CD4-positive, alpha-beta memory T cell (primary cell): ENCODE results near the gene SRRM2. TPM values are rescaled to one million over a fixed set of nuclear protein-coding genes. Genes with fewer than 3 reads are reported as not detected.

Experiments
- CTCF ChIA-PET: fragments of 350-600 bp; sonication (Branson Sonifier 250); formaldehyde crosslinking; loops from one replicate; lab custom pipeline; 2021; ENCODE audit warnings: inconsistent platforms; ENCODE audit not compliant: partially characterized antibody; lab: Charles Lee
- POLR2A ChIA-PET: fragments of 350-600 bp; sonication (Branson Sonifier 250); formaldehyde crosslinking; loops from one replicate; lab custom pipeline; 2021; ENCODE audit not compliant: partially characterized antibody; lab: Charles Lee
- DNase-seq, 5 donors: peaks; one replicate each; pipeline versions ENCODE4 v3.0.0 to v3.0.0-alpha.2; 2020 to 2022; ENCODE audit warnings: mixed read lengths in 1 of 5
- H3K27ac ChIP-seq: one replicate; pipeline ENCODE4 v1.7.0; 2013; ENCODE audit warnings: low read depth, low read length
- H3K27me3 ChIP-seq: 2 replicates; pipeline ENCODE4 v1.7.0; 2013; ENCODE audit warnings: mild to moderate bottlenecking, low read length, moderate library complexity; ENCODE audit not compliant: insufficient read depth
- H3K36me3 ChIP-seq: 2 replicates; pipeline ENCODE4 v1.7.0; 2013; ENCODE audit warnings: mild to moderate bottlenecking, low read length, moderate library complexity; ENCODE audit not compliant: insufficient read depth
- H3K4me1 ChIP-seq: 2 replicates; pipeline ENCODE4 v1.7.0; 2013; ENCODE audit warnings: mild to moderate bottlenecking, low read length, moderate library complexity; ENCODE audit not compliant: insufficient read depth
- H3K4me3 ChIP-seq, 2 donors: one replicate each; pipeline ENCODE4 v1.7.0; 2013; ENCODE audit warnings: low read length in 2 of 2, mild to moderate bottlenecking in 1 of 2
- H3K9me3 ChIP-seq, 2 donors: one replicate each; pipeline ENCODE4 v1.7.0; 2013; ENCODE audit warnings: low read length in 2 of 2, control low read depth in 1 of 2; ENCODE audit not compliant: control insufficient read depth in 1 of 2
- H3K27ac Mint-ChIP-seq, 7 donors: one replicate each; pipeline ENCODE4 v1.8.0; 2020 to 2021; ENCODE audit warnings: mixed read lengths in 7 of 7, mild to moderate bottlenecking in 6 of 7, inconsistent platforms in 3 of 7, moderate library complexity in 3 of 7
- H3K27me3 Mint-ChIP-seq, 2 donors: one replicate each; pipeline ENCODE4 v1.8.0; 2020 to 2021; ENCODE audit warnings: mixed read lengths in 2 of 2
- H3K36me3 Mint-ChIP-seq, 2 donors: one replicate each; pipeline ENCODE4 v1.8.0; 2020 to 2021; ENCODE audit warnings: mixed read lengths in 2 of 2, inconsistent platforms in 1 of 2, mild to moderate bottlenecking in 1 of 2
- H3K4me1 Mint-ChIP-seq, 4 donors: one replicate each; pipeline ENCODE4 v1.8.0; 2020 to 2021; ENCODE audit warnings: mixed read lengths in 4 of 4, mild to moderate bottlenecking in 1 of 4
- H3K4me3 Mint-ChIP-seq, 8 donors: one replicate each; pipeline ENCODE4 v1.8.0; 2020 to 2021; ENCODE audit warnings: mixed read lengths in 8 of 8, mild to moderate bottlenecking in 7 of 8, moderate library complexity in 6 of 8, inconsistent platforms in 3 of 8
- H3K9me3 Mint-ChIP-seq, 8 donors: one replicate each; pipeline ENCODE4 v1.8.0; 2020 to 2021; ENCODE audit warnings: mixed read lengths in 8 of 8, mild to moderate bottlenecking in 5 of 8, inconsistent platforms in 3 of 8, moderate library complexity in 1 of 8
- intact Hi-C: fragments of 100-400 bp; cut with micrococcal nuclease; formaldehyde crosslinking; loops from one replicate; pipeline ENCODE4 v1.15.1; 2023
- polyA plus RNA-seq, 2 donors: library from polyadenylated mRNA; unstranded; fragments of 300-500 nt; fragmentation: Illumina TruSeq; gene quantifications; one replicate each; pipeline ENCODE4 v1.2.3, GENCODE V29; 2021
- total RNA-seq, 2 experiments: library from RNA; stranded (reverse); gene quantifications; one replicate each; pipeline ENCODE4 v1.2.3, GENCODE V29; 2021

Gene SRRM2
- total and polyA plus RNA-seq, 4 experiments from 2014 or later: 11.8 to 1,137 (median 625) TPM

DNA sequence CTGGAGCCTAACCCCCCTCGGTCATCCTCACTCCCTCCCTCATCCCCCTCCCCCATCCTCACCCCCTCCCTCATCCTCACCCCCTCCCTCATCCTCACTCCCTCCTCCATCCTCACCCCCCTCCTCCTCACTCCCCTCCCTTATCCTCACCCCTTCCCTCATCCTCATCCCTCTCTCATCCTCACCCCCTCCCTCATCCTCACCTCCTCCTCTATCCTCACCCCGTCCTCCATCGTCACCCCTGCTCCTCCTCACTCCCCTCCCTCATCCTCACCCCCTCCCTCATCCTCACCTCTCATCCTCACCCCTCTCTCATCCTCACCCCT is 34.4 kb downstream of the SRRM2 start:
- no peaks in the 10 kb centered on the region for H3K9me3 ChIP-seq
- Mint-ChIP-seq H3K4me3 (no peak overlapping the region), H3K27me3 (peaks cover 13 to 18% of the 10 kb centered on the region in 2 donors), H3K9me3 (no peaks in the 10 kb centered on the region), H3K4me1 (peaks cover 1 to 8% (median 5%) of the 10 kb centered on the region in 4 donors), H3K36me3 (no peaks in the 10 kb centered on the region), H3K27ac (no peak overlapping the region)
- H3K36me3 ChIP-seq: no peaks in the 10 kb centered on the region
- no peak overlapping the region for H3K27ac ChIP-seq
- no peaks in the 10 kb centered on the region for H3K27me3 ChIP-seq
- H3K4me1 ChIP-seq: peaks cover 16% of the 10 kb centered on the region
- intact Hi-C loops: no loop called here
- H3K4me3 ChIP-seq: no peak overlapping the region
- CTCF ChIA-PET: no interaction called here
- POLR2A ChIA-PET: interaction anchor here (3.2 kb wide), 1 partner anchor 9 kb away, joined by 14 read pairs; the partner anchor contains the start of gene ELOB
- no peak for DNase-seq

DNA sequence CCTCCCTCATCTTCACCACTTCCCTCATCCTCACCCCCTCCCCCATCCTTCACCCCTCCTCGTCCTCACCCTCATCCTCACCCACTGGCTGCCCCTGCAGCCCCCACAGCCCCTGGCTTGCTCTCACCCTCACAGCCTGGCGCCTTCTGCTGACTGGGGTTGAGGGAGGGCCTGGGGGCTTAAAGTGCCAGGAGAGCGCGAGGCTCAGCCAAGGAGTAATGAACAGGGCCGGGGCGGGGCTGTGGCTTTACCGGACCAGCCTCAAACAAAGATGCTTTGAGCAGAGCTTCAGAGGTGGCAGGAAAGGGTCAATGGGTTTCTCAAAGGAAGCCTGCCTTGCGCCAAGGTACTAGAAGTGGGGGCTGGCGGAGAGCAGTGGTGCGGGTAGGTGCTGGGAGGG is 35.0 kb downstream of the SRRM2 start, which contains the start of gene PRSS33:
Gene PRSS33, minus strand, starts transcription at position 155 of the 400 bp plus-strand sequence. CDS start 1,013 bp downstream, outside the sequence.
- peaks cover 16% of the 10 kb centered on the region for H3K4me1 ChIP-seq
- H3K27ac ChIP-seq: no peak within 1 kb of the TSS
- Mint-ChIP-seq H3K4me1 (peaks cover 1 to 8% (median 5%) of the 10 kb centered on the region in 4 donors), H3K9me3 (no peaks in the 10 kb centered on the region), H3K4me3 (peak within 1 kb of the TSS in 4 of 8 donors; percentile 21 to 54 (median 26)), H3K27ac (no peak within 1 kb of the TSS), H3K27me3 (peaks cover 15 to 22% of the 10 kb centered on the region in 2 donors), H3K36me3 (no peaks in the 10 kb centered on the region)
- H3K36me3 ChIP-seq: no peaks in the 10 kb centered on the region
- POLR2A ChIA-PET: interaction anchor here (1.2 to 3.2 kb wide), 2 partner anchors 10 to 34 kb away, joined by 4 to 14 read pairs; partner anchors contain the start of gene ELOB
- no peak within 1 kb of the TSS for H3K4me3 ChIP-seq
- H3K9me3 ChIP-seq: no peaks in the 10 kb centered on the region
- CTCF ChIA-PET: no interaction called here
- no peaks in the 10 kb centered on the region for H3K27me3 ChIP-seq
- no peak for DNase-seq
- intact Hi-C loops: no loop called here

DNA sequence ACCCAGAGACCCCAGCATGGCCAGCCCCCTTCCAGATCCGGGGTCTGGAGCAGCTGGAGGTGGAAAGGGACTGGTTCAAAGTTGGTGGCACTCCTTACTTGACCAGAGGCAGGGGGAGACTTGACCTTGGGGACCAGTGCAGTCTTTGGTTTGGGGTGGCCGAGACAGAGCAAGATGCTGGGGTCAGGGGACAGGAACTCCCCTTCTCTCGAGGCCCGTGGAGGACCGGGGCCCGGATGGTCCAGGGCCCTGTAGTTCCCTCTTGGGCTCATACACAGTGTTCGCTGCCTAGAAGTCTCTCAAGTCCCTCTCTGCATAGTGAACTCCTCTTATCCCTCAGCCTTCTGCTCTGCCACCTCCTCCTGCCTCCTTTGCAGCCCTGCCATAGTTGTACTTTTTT is 35.5 kb downstream of the SRRM2 start:
- DNase-seq: no peak
- intact Hi-C loops: no loop called here
- Histone ChIP-seq H3K36me3 (no peaks in the 10 kb centered on the region), H3K9me3 (no peaks in the 10 kb centered on the region), H3K27ac (no peak overlapping the region), H3K27me3 (no peaks in the 10 kb centered on the region), H3K4me3 (no peak overlapping the region), H3K4me1 (peaks cover 16% of the 10 kb centered on the region)
- Mint-ChIP-seq H3K27ac (no peak overlapping the region), H3K27me3 (peaks cover 16 to 23% of the 10 kb centered on the region in 2 donors), H3K4me3 (no peak overlapping the region), H3K36me3 (no peaks in the 10 kb centered on the region), H3K9me3 (no peaks in the 10 kb centered on the region), H3K4me1 (peaks cover 1 to 8% (median 5%) of the 10 kb centered on the region in 4 donors)
- ChIA-PET CTCF (no interaction called here), POLR2A (interaction anchor here (1.2 to 3.2 kb wide), 2 partner anchors 11 to 35 kb away, joined by 4 to 14 read pairs; partner anchors contain the start of gene ELOB)

DNA sequence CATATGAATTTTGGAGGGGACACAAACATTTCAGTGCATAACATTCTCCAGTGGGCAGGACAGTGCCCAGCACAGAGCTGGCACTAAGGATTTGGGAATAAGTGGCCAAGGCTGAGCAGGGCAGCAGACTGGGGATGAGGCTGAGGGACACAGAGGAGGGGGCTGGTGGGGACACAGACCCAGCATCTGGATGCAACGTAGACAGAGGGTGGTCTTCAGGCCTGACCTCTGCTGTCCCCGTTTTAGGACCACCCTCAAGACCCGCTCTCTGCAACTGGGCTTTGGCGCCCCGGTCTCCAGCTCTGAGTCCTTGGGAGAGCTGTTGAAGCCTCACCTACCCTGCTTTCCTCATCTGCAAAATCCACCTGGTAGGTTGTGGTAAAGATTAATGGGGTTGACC is 38.2 kb downstream of the SRRM2 start:
- Histone ChIP-seq H3K9me3 (no peaks in the 10 kb centered on the region), H3K27ac (no peak overlapping the region), H3K27me3 (peaks cover 4% of the 10 kb centered on the region), H3K4me1 (peaks cover 7% of the 10 kb centered on the region), H3K36me3 (no peaks in the 10 kb centered on the region), H3K4me3 (no peak overlapping the region)
- Mint-ChIP-seq H3K36me3 (no peaks in the 10 kb centered on the region), H3K27me3 (peaks cover 21 to 32% of the 10 kb centered on the region in 2 donors), H3K27ac (no peak overlapping the region), H3K4me3 (no peak overlapping the region), H3K4me1 (peaks cover 0 to 4% (median 0%) of the 10 kb centered on the region in 4 donors), H3K9me3 (no peaks in the 10 kb centered on the region)
- ChIA-PET POLR2A (no interaction called here), CTCF (interaction anchor here (1.0 kb wide), 1 partner anchor 172 kb away, joined by 3 read pairs; no protein-coding TSS in a partner anchor)
- peak in 1 of 5 donors; percentile 19 for DNase-seq
- intact Hi-C loops: no loop called here

DNA sequence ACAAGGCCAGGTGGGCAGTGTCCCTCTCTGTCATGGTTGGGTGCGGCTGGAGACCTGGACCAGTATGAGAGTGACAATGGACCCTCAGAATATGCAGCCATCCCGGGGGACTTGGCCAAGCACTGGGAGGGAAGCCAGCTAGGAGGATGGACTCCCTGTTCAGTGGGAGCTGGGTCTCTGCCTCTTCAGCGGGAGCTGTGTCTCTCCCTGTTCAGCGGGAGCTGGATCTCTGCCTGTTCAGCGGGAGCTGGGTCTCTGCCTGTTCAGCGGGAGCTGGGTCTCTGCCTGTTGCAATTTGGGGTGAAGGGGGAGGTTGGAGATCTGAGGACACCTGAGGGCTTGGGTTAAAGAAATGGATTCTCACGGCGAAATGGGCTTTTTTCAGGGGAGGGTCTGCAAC is 38.7 kb downstream of the SRRM2 start:
- H3K27me3 ChIP-seq: peaks cover 4% of the 10 kb centered on the region
- H3K4me3 ChIP-seq: no peak overlapping the region
- Mint-ChIP-seq H3K4me1 (peaks cover 0 to under 1% (median 0%) of the 10 kb centered on the region in 4 donors), H3K27ac (no peak overlapping the region), H3K36me3 (no peaks in the 10 kb centered on the region), H3K4me3 (no peak overlapping the region), H3K27me3 (peaks cover 18 to 35% of the 10 kb centered on the region in 2 donors), H3K9me3 (no peaks in the 10 kb centered on the region)
- H3K36me3 ChIP-seq: no peaks in the 10 kb centered on the region
- H3K4me1 ChIP-seq: peaks cover 2% of the 10 kb centered on the region
- H3K9me3 ChIP-seq: no peaks in the 10 kb centered on the region
- ChIA-PET CTCF (interaction anchor here (1.0 kb wide), 1 partner anchor 171 kb away, joined by 3 read pairs; no protein-coding TSS in a partner anchor), POLR2A (interaction anchor here (1.0 kb wide), 1 partner anchor 13 kb away, joined by 3 read pairs; no protein-coding TSS in a partner anchor)
- intact Hi-C loops: no loop called here
- H3K27ac ChIP-seq: no peak overlapping the region
- peak in 1 of 5 donors; percentile 16 for DNase-seq

DNA sequence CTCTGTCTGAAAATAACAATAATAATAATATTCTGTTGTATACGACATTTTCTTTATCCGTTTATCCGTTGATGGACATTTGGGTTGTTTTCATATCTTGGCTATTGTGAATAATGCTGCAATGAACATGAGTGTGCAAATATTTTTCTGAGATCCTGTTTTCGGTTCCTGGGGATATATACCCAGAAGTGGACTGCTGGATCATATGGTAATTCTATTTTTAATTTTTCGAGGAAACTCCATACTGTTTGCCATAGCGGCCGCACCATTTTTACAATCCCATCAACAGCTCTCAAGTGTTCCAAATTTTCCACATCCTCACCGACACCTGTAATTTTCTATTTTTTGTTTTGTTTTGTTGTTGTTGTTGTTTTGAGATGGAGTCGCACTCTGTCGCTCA is 40.5 kb downstream of the SRRM2 start:
- H3K4me3 Mint-ChIP-seq: no peak overlapping the region
- DNase-seq: peak in 1 of 5 donors; percentile 5
- intact Hi-C loops: no loop called here
- Histone ChIP-seq H3K27ac (no peak overlapping the region), H3K4me1 (no peaks in the 10 kb centered on the region), H3K36me3 (no peaks in the 10 kb centered on the region), H3K4me3 (no peak overlapping the region), H3K9me3 (no peaks in the 10 kb centered on the region), H3K27me3 (peaks cover 4% of the 10 kb centered on the region)
- no peaks in the 10 kb centered on the region for H3K36me3 Mint-ChIP-seq
- H3K9me3 Mint-ChIP-seq: no peaks in the 10 kb centered on the region
- no peak overlapping the region for H3K27ac Mint-ChIP-seq
- ChIA-PET POLR2A (no interaction called here), CTCF (no interaction called here)
- peaks cover 20 to 32% of the 10 kb centered on the region in 2 donors for H3K27me3 Mint-ChIP-seq
- no peaks in the 10 kb centered on the region for H3K4me1 Mint-ChIP-seq

DNA sequence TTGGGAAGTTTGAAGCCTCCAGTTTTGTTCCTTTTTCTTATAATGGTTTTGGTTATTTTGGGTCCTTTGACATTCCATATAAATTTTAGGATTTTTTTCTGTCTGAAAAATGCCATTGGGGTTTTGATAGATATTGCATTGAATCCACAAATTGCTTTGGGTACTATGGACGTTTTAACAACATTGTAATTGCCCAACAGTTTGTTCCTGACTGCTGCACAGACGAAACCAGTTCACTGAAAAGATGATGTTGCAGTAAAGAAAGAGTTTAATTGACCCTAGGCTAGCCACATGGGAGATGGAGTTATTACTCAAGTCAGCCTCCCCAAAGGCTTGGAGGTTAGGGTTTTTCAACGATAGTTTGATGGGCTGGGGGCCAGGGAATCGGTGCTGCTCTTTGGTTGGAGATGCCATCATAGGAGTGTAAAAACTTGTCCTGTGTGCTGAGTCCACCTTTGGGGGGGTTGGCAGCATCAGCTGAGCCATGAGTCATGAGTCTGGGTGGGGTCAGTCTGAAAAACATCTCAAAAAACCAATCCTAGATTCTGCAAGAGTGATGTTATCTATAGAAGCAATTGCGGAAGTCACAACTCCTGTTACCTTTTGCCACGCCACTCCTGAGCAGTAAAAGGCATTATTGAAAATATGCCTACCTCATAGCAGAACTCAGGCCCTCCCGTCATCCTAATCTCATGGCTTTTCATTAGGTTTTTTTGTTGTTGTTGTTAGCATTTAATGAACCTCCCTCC is 43.1 kb downstream of the SRRM2 start:
- H3K4me3 ChIP-seq: no peak overlapping the region
- DNase-seq: peak in 1 of 5 donors; percentile 3
- Mint-ChIP-seq H3K27ac (peak overlapping the region in 2 of 7 donors; percentile 18 to 78), H3K9me3 (no peaks in the 10 kb centered on the region), H3K36me3 (no peaks in the 10 kb centered on the region), H3K4me3 (no peak overlapping the region), H3K27me3 (peaks cover 14 to 24% of the 10 kb centered on the region in 2 donors), H3K4me1 (no peaks in the 10 kb centered on the region)
- POLR2A ChIA-PET: no interaction called here
- no peaks in the 10 kb centered on the region for H3K9me3 ChIP-seq
- intact Hi-C loops: no loop called here
- no peaks in the 10 kb centered on the region for H3K36me3 ChIP-seq
- no peaks in the 10 kb centered on the region for H3K4me1 ChIP-seq
- peaks cover 4% of the 10 kb centered on the region for H3K27me3 ChIP-seq
- CTCF ChIA-PET: no interaction called here
- H3K27ac ChIP-seq: no peak overlapping the region
